Prostate gland (tissue), 2 donors: Measurements from ENCODE around the gene HOXD4.

Source experiments
- POLR2A ChIP-seq: fragments of 450-650 bp; IDR thresholded peaks from one replicate; pipeline ENCODE4 v1.6.1; 2016; ENCODE audit warnings: antibody characterized with exemption, mild to moderate bottlenecking
- POLR2AphosphoS5 ChIP-seq: sonication (generic); formaldehyde crosslinking; IDR thresholded peaks from one replicate; pipeline ENCODE4 v1.6.1; 2017; ENCODE audit warnings: antibody characterized with exemption
- TF ChIP-seq, protein P1 (sequence below), 4 experiments: fragments of 200-600 bp in 2 of 4; fragments of 450-650 bp in 2 of 4; sonication (generic) in 2 of 4; IDR thresholded peaks; 1 replicate in 3 of 4; 2 replicates in 1 of 4; pipeline ENCODE4 v1.5.1; 2016 to 2019; ENCODE audit warnings: antibody characterized with exemption in 4 of 4, mild to moderate bottlenecking in 2 of 4, moderate library complexity in 2 of 4

- TF ChIP-seq POLR2A (no peak), POLR2AphosphoS5 (no peak)
- TF ChIP-seq, protein P1, sequence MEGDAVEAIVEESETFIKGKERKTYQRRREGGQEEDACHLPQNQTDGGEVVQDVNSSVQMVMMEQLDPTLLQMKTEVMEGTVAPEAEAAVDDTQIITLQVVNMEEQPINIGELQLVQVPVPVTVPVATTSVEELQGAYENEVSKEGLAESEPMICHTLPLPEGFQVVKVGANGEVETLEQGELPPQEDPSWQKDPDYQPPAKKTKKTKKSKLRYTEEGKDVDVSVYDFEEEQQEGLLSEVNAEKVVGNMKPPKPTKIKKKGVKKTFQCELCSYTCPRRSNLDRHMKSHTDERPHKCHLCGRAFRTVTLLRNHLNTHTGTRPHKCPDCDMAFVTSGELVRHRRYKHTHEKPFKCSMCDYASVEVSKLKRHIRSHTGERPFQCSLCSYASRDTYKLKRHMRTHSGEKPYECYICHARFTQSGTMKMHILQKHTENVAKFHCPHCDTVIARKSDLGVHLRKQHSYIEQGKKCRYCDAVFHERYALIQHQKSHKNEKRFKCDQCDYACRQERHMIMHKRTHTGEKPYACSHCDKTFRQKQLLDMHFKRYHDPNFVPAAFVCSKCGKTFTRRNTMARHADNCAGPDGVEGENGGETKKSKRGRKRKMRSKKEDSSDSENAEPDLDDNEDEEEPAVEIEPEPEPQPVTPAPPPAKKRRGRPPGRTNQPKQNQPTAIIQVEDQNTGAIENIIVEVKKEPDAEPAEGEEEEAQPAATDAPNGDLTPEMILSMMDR (IDR thresholded peaks at IDR 0.05), result no peak
Observed at GRCh38 chr2:176164611-176165369, 13.4 kb downstream of the HOXD4 start.
